H9 (cell line): Measurements from ENCODE around the gene MEIS2. TPM values are rescaled to one million over a fixed set of nuclear protein-coding genes. Genes with fewer than 3 reads are reported as not detected.

ENCODE experiments used
- DNase-seq: peaks from one replicate; pipeline ENCODE4 v3.0.0-alpha.2; 2017
- H2AFZ ChIP-seq: one replicate; pipeline ENCODE4 v1.6.1; 2013; ENCODE audit warnings: mild to moderate bottlenecking, low read length, control low read depth, moderate library complexity
- H2AK5ac ChIP-seq: 2 replicates; pipeline ENCODE4 v1.6.1; 2013; ENCODE audit warnings: low read length, control low read depth, mixed read lengths; ENCODE audit not compliant: insufficient read length
- H2BK120ac ChIP-seq: one replicate; pipeline ENCODE4 v1.6.1; 2013; ENCODE audit warnings: low read depth, mild to moderate bottlenecking, low read length, control low read depth, inconsistent platforms; ENCODE audit not compliant: poor library complexity, severe bottlenecking
- H2BK12ac ChIP-seq: 2 replicates; pipeline ENCODE4 v1.6.1; 2013; ENCODE audit warnings: low read length, control low read depth, mixed read lengths, low read depth; ENCODE audit not compliant: insufficient read length
- H2BK15ac ChIP-seq: 2 replicates; pipeline ENCODE4 v1.6.1; 2013; ENCODE audit warnings: low read depth, low read length, control low read depth
- H2BK20ac ChIP-seq: one replicate; pipeline ENCODE4 v1.6.1; 2013; ENCODE audit warnings: low read depth, mild to moderate bottlenecking, low read length, control low read depth, inconsistent platforms; ENCODE audit not compliant: poor library complexity, severe bottlenecking
- H2BK5ac ChIP-seq: 2 replicates; pipeline ENCODE4 v1.6.1; 2013; ENCODE audit warnings: low read length, control low read depth, mixed read lengths; ENCODE audit not compliant: insufficient read length
- H3K14ac ChIP-seq: 2 replicates; pipeline ENCODE4 v1.6.1; 2013; ENCODE audit warnings: low read length, control low read depth; ENCODE audit not compliant: insufficient read depth
- H3K18ac ChIP-seq: 2 replicates; pipeline ENCODE4 v1.6.1; 2013; ENCODE audit warnings: low read depth, mild to moderate bottlenecking, mixed read lengths, low read length, control low read depth; ENCODE audit not compliant: insufficient read length
- H3K23ac ChIP-seq: 2 replicates; pipeline ENCODE4 v1.6.1; 2013; ENCODE audit warnings: low read length, control low read depth, mixed read lengths, low read depth; ENCODE audit not compliant: insufficient read length
- H3K23me2 ChIP-seq: 2 replicates; pipeline ENCODE4 v1.6.1; 2013; ENCODE audit warnings: low read depth, mild to moderate bottlenecking, mixed read lengths, low read length, control low read depth; ENCODE audit not compliant: insufficient read length, poor library complexity, severe bottlenecking
- H3K27ac ChIP-seq: 2 replicates; pipeline ENCODE4 v1.5.1; 2013; ENCODE audit warnings: low read length, control low read depth, mixed read lengths, low read depth; ENCODE audit not compliant: insufficient read length
- H3K27me3 ChIP-seq: 2 replicates; pipeline ENCODE4 v1.6.1; 2013; ENCODE audit warnings: low read length, control low read depth, inconsistent platforms; ENCODE audit not compliant: insufficient read depth
- H3K4ac ChIP-seq: 2 replicates; pipeline ENCODE4 v1.6.1; 2013; ENCODE audit warnings: low read depth, mild to moderate bottlenecking, control low read depth, inconsistent platforms, low read length, moderate library complexity
- H3K4me1 ChIP-seq: 2 replicates; pipeline ENCODE4 v1.6.1; 2013; ENCODE audit warnings: low read length, control low read depth, inconsistent platforms; ENCODE audit not compliant: insufficient read depth
- H3K4me2 ChIP-seq: 2 replicates; pipeline ENCODE4 v1.6.1; 2013; ENCODE audit warnings: low read length, control low read depth, mixed read lengths; ENCODE audit not compliant: insufficient read length, insufficient read depth
- H3K56ac ChIP-seq: 2 replicates; pipeline ENCODE4 v1.6.1; 2013; ENCODE audit warnings: low read depth, mild to moderate bottlenecking, mixed read lengths, low read length, control low read depth; ENCODE audit not compliant: insufficient read length
- H3K79me1 ChIP-seq: 2 replicates; pipeline ENCODE4 v1.6.1; 2013; ENCODE audit warnings: low read depth, mild to moderate bottlenecking, moderate library complexity, low read length, control low read depth, inconsistent platforms; ENCODE audit not compliant: insufficient read depth, poor library complexity, severe bottlenecking
- H3K79me2 ChIP-seq: 2 replicates; pipeline ENCODE4 v1.6.1; 2013; ENCODE audit warnings: low read length, control low read depth, inconsistent platforms; ENCODE audit not compliant: insufficient read depth
- H3K9ac ChIP-seq: 2 replicates; pipeline ENCODE4 v1.6.1; 2013; ENCODE audit warnings: low read length, control low read depth, mixed read lengths; ENCODE audit not compliant: insufficient read length; ENCODE audit errors: extremely low read depth
- H3K9me3 ChIP-seq: one replicate; pipeline ENCODE4 v1.6.1; 2013; ENCODE audit warnings: low read depth, low read length, inconsistent platforms; ENCODE audit not compliant: control insufficient read depth
- H3T11ph ChIP-seq: one replicate; pipeline ENCODE4 v1.6.1; 2013; ENCODE audit warnings: mild to moderate bottlenecking, low read length, control low read depth, inconsistent platforms
- H4K20me1 ChIP-seq: one replicate; pipeline ENCODE4 v1.6.1; 2013; ENCODE audit not compliant: control insufficient read depth, insufficient read length, insufficient read depth
- H4K5ac ChIP-seq: 2 replicates; pipeline ENCODE4 v1.6.1; 2013; ENCODE audit warnings: low read depth, mild to moderate bottlenecking, mixed read lengths, low read length, control low read depth; ENCODE audit not compliant: insufficient read length
- H4K8ac ChIP-seq: replicated peaks from 2 replicates; pipeline ENCODE4 v1.6.1; 2013; ENCODE audit warnings: low read length, control low read depth, mixed read lengths, low read depth; ENCODE audit not compliant: insufficient read length
- H4K91ac ChIP-seq: 2 replicates; pipeline ENCODE4 v1.6.1; 2013; ENCODE audit warnings: low read depth, mild to moderate bottlenecking, moderate library complexity, mixed read lengths, low read length, control low read depth; ENCODE audit not compliant: insufficient read length
- H3K27ac Mint-ChIP-seq, 3 experiments: 2 replicates in 2 of 3; 3 replicates in 1 of 3; pipeline ENCODE4 v1.8.0; 2020 to 2021; ENCODE audit warnings: mixed read lengths in 3 of 3, mild to moderate bottlenecking in 1 of 3, moderate library complexity in 1 of 3
- H3K27me3 Mint-ChIP-seq: 2 replicates; pipeline ENCODE4 v1.8.0; 2021; ENCODE audit warnings: low read depth, mild to moderate bottlenecking, moderate library complexity, mixed read lengths
- H3K36me3 Mint-ChIP-seq, 3 experiments: 2 replicates in 2 of 3; 3 replicates in 1 of 3; pipeline ENCODE4 v1.8.0; 2020 to 2021; ENCODE audit warnings: low read depth in 3 of 3, mixed read lengths in 3 of 3; ENCODE audit not compliant: insufficient read depth in 1 of 3
- H3K4me1 Mint-ChIP-seq, 2 experiments: 2 replicates each; pipeline ENCODE4 v1.8.0; 2020; ENCODE audit warnings: mixed read lengths in 2 of 2
- H3K4me3 Mint-ChIP-seq, 2 experiments: 2 replicates in 1 of 2; 3 replicates in 1 of 2; pipeline ENCODE4 v1.8.0; 2020 to 2021; ENCODE audit warnings: mild to moderate bottlenecking in 2 of 2, mixed read lengths in 2 of 2, moderate library complexity in 1 of 2
- H3K9me3 Mint-ChIP-seq, 2 experiments: 2 replicates in 1 of 2; 3 replicates in 1 of 2; pipeline ENCODE4 v1.8.0; 2020; ENCODE audit warnings: mild to moderate bottlenecking in 2 of 2, mixed read lengths in 2 of 2, moderate library complexity in 1 of 2
- WGBS: extraction: QIAGEN DNeasy Blood & Tissue Kit; methylation state at CpG from one replicate; pipeline ENCODE4 v1.1.7; 2013; ENCODE audit warnings: missing lambda C conversion rate, low lambda C conversion rate, mixed read lengths; ENCODE audit not compliant: insufficient read length; ENCODE audit errors: extremely low coverage; 5-methylcytosine and 5-hydroxymethylcytosine counted together
- total RNA-seq: library from RNA; stranded (reverse); gene quantifications from 2 replicates; pipeline ENCODE4 v1.2.1, GENCODE V29; 2021
- TF ChIP-seq, protein P1 (sequence below): fragments of 200-600 bp; sonication (generic); conservative IDR thresholded peaks from 3 replicates; pipeline ENCODE4 v1.8.0; 2021; ENCODE audit warnings: antibody characterized with exemption, mild to moderate bottlenecking

The MEIS2 gene
- total RNA-seq, 1 experiment from 2014 or later = 0.35 TPM

DNA sequence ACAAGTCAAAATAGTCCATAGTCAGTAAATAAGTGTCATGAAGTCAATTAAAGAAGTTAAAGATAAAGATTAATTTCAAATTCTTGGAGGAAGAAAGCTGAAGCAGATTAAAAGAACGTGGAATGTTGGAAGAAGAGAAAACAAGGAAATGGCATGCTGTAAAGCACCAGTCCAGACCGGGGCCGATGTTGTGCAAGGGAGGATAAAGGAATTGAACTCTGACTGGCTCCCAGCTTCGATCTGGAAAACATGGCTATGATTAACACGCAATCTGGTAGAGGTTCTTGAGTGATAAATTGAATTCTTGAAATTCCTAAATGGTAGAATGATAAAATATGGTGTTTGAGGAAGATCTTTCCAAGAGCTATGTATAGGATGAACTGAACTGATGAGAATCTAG lies 194.4 kb downstream of the MEIS2 start:
- Mint-ChIP-seq H3K27ac (no peak overlapping the region), H3K4me3 (no peak overlapping the region), H3K27me3 (peaks cover 12% of the 10 kb centered on the region), H3K9me3 (no peaks in the 10 kb centered on the region; a peak in 1 of 5 replicates), H3K4me1 (peaks cover 15% of the 10 kb centered on the region in 2 experiments), H3K36me3 (no peaks in the 10 kb centered on the region; a peak in 1 of 7 replicates)
- Histone ChIP-seq H3K79me2 (no peaks in the 10 kb centered on the region), H4K91ac (no peak overlapping the region), H3T11ph (no peak overlapping the region), H2AFZ (no peak overlapping the region), H3K27ac (no peak overlapping the region), H2AK5ac (no peak overlapping the region), H3K9ac (no peak overlapping the region), H3K14ac (no peak overlapping the region), H4K5ac (no peak overlapping the region), H3K4me1 (peaks cover 3% of the 10 kb centered on the region; the same call in 1 of the 2 replicates), H3K27me3 (no peaks in the 10 kb centered on the region), H4K20me1 (no peaks in the 10 kb centered on the region), H2BK20ac (no peak overlapping the region), H3K4me2 (no peak overlapping the region), H3K9me3 (no peaks in the 10 kb centered on the region), H3K79me1 (no peaks in the 10 kb centered on the region), H2BK120ac (no peak overlapping the region), H3K4ac (no peak overlapping the region), H2BK5ac (no peak overlapping the region), H3K18ac (no peak overlapping the region), H3K56ac (no peak overlapping the region), H3K23ac (no peak overlapping the region), H4K8ac (no peak overlapping the region), H2BK15ac (no peak overlapping the region), H2BK12ac (no peak overlapping the region), H3K23me2 (no peaks in the 10 kb centered on the region)
- WGBS = 100% methylated on average over 1 of the region's 5 CpGs
- TF ChIP-seq, protein P1, sequence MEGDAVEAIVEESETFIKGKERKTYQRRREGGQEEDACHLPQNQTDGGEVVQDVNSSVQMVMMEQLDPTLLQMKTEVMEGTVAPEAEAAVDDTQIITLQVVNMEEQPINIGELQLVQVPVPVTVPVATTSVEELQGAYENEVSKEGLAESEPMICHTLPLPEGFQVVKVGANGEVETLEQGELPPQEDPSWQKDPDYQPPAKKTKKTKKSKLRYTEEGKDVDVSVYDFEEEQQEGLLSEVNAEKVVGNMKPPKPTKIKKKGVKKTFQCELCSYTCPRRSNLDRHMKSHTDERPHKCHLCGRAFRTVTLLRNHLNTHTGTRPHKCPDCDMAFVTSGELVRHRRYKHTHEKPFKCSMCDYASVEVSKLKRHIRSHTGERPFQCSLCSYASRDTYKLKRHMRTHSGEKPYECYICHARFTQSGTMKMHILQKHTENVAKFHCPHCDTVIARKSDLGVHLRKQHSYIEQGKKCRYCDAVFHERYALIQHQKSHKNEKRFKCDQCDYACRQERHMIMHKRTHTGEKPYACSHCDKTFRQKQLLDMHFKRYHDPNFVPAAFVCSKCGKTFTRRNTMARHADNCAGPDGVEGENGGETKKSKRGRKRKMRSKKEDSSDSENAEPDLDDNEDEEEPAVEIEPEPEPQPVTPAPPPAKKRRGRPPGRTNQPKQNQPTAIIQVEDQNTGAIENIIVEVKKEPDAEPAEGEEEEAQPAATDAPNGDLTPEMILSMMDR = no peak
- no peak for DNase-seq
